ENCODE results near the gene LTBP4.
"Not testable (repeated sequence)": the region's sequence is repeated elsewhere in the genome, so short reads cannot be mapped to it uniquely, and the experiment has no call there.

The LTBP4 gene

GRCh38 chr19:40622773-40623075 is 21.6 kb downstream of the LTBP4 start:
- Histone ChIP-seq H3K36me3 (ENCODE audit: control insufficient read depth, low read length) (no peaks in the 10 kb centered on the region), H3K9me3 (ENCODE audit: control insufficient read depth, insufficient read depth, low read length) (no peaks in the 10 kb centered on the region), H3F3A (ENCODE audit: control insufficient read depth, insufficient read depth) (peaks cover 3% of the 10 kb centered on the region; the same call in 1 of the 2 replicates), H3K9me2 (replicated peaks; ENCODE audit: control insufficient read depth, low read length) (no peaks in the 10 kb centered on the region), H3K27me3 (ENCODE audit: control insufficient read depth, low read length) (no peaks in the 10 kb centered on the region), H3K4me3 (ENCODE audit: low read length) (no peak overlapping the region), H3K27ac (ENCODE audit: low read depth, low read length) (no peak overlapping the region), H3K4me1 (ENCODE audit: control insufficient read depth, low read length) (no peaks in the 10 kb centered on the region), H3K79me2 (ENCODE audit: control insufficient read depth, low read length) (no peaks in the 10 kb centered on the region), H4K20me1 (ENCODE audit: control insufficient read depth, insufficient read depth, low read depth, low read length) (no peaks in the 10 kb centered on the region), H3K4me2 (ENCODE audit: low read length) (no peak overlapping the region)
- TF ChIP-seq EZH2phosphoT487 (IDR thresholded peaks at IDR 0.05; ENCODE audit: borderline replicate concordance, low read length) = no peak
- TF ChIP-seq, protein P1, sequence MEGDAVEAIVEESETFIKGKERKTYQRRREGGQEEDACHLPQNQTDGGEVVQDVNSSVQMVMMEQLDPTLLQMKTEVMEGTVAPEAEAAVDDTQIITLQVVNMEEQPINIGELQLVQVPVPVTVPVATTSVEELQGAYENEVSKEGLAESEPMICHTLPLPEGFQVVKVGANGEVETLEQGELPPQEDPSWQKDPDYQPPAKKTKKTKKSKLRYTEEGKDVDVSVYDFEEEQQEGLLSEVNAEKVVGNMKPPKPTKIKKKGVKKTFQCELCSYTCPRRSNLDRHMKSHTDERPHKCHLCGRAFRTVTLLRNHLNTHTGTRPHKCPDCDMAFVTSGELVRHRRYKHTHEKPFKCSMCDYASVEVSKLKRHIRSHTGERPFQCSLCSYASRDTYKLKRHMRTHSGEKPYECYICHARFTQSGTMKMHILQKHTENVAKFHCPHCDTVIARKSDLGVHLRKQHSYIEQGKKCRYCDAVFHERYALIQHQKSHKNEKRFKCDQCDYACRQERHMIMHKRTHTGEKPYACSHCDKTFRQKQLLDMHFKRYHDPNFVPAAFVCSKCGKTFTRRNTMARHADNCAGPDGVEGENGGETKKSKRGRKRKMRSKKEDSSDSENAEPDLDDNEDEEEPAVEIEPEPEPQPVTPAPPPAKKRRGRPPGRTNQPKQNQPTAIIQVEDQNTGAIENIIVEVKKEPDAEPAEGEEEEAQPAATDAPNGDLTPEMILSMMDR (IDR thresholded peaks at IDR 0.05; ENCODE audit: low read depth, low read length, poor library complexity, severe bottlenecking) = no peak

DNA sequence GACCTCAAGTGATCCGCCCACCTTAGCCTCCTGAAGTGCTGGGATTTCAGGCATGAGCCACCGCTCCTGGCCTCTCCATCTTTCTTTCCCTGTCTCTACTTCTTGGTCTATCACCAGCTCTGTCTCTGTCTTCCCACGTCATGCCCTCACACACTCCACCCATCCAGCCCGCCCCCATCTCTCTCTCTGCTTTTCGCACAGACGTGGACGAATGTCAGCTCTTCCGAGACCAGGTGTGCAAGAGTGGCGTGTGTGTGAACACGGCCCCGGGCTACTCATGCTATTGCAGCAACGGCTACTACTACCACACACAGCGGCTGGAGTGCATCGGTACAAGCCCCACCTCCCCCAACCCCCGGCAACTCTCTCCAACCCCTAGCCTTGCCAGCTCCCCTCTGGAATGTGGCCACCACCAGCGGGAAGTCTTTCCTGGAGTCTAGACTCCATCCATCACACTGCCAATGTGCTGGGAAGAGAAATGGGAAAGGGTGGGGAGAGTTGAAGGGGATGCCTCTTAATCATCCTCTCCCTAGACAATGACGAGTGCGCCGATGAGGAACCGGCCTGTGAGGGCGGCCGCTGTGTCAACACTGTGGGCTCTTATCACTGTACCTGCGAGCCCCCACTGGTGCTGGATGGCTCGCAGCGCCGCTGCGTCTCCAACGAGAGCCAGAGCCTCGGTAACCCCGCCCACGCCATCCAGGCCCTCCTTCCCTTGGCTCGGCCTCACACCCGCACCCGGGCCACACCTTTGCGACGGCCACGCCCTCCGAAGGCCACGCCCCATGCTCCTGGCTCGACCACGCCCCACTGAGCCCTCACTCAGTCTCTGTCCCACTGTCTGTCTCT is 22.5 kb downstream of the LTBP4 start:
- H3K36me3 ChIP-seq (ENCODE audit: control insufficient read depth, low read length) = no peaks in the 10 kb centered on the region
- no peaks in the 10 kb centered on the region for H3K79me2 ChIP-seq (ENCODE audit: control insufficient read depth, low read length)
- no peaks in the 10 kb centered on the region for H4K20me1 ChIP-seq (ENCODE audit: control insufficient read depth, insufficient read depth, low read depth, low read length)
- peaks cover 3% of the 10 kb centered on the region; the same call in 1 of the 2 replicates for H3F3A ChIP-seq (ENCODE audit: control insufficient read depth, insufficient read depth)
- no peak for TF ChIP-seq EZH2phosphoT487 (IDR thresholded peaks at IDR 0.05; ENCODE audit: borderline replicate concordance, low read length)
- TF ChIP-seq, protein P1 (IDR thresholded peaks at IDR 0.05; ENCODE audit: low read depth, low read length, poor library complexity, severe bottlenecking) = no peak
- H3K27ac ChIP-seq (ENCODE audit: low read depth, low read length) = no peak overlapping the region
- H3K27me3 ChIP-seq (ENCODE audit: control insufficient read depth, low read length) = no peaks in the 10 kb centered on the region
- H3K9me3 ChIP-seq (ENCODE audit: control insufficient read depth, insufficient read depth, low read length) = no peaks in the 10 kb centered on the region
- no peaks in the 10 kb centered on the region for H3K4me1 ChIP-seq (ENCODE audit: control insufficient read depth, low read length)
- no peak overlapping the region for H3K4me2 ChIP-seq (ENCODE audit: low read length)
- no peak overlapping the region for H3K4me3 ChIP-seq (ENCODE audit: low read length)
- no peaks in the 10 kb centered on the region for H3K9me2 ChIP-seq (replicated peaks; ENCODE audit: control insufficient read depth, low read length)

DNA sequence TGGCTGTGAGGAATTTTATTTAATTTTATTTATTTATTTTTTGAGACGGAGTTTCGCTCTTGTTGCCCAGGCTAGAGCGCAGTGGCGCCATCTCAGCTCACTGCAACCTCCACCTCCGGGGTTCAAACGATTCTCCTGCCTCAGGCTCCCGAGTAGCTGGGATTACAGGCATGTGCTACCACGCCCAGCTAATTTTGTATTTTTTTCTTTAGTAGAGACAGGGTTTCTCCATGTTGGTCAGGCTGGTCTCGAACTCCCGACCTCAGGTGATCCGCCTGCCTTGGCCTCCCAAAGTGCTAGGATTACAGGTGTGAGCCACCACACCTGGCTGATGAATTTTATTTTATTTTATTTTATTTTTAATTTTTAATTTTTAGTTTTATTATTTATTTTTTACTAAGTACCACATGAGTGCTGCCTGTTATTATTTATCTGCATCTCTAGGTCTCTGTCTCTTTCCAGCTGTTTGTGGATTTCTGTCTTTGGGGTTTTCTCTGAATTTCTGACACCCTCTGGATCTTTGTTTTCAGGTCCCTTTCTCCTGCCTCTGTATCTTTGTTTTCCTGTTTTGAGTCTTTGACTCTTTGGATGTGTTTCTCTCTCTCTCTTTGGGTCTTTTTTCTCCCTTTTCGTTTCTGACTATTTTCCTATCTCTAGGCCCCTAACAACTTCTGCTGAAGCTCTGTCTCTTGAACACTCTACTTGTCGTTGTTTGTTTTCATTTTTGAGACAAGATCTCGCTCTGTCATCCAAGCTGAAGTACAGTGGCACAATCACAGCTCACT is 23.4 kb downstream of the LTBP4 start:
- H4K20me1 ChIP-seq (ENCODE audit: control insufficient read depth, insufficient read depth, low read depth, low read length); H3K4me1 ChIP-seq (ENCODE audit: control insufficient read depth, low read length); H3K9me3 ChIP-seq (ENCODE audit: control insufficient read depth, insufficient read depth, low read length); H3K27me3 ChIP-seq (ENCODE audit: control insufficient read depth, low read length); H3K36me3 ChIP-seq (ENCODE audit: control insufficient read depth, low read length); H3K27ac ChIP-seq (ENCODE audit: low read depth, low read length); H3K9me2 ChIP-seq (replicated peaks; ENCODE audit: control insufficient read depth, low read length); H3K79me2 ChIP-seq (ENCODE audit: control insufficient read depth, low read length); H3K4me3 ChIP-seq (ENCODE audit: low read length); H3F3A ChIP-seq (ENCODE audit: control insufficient read depth, insufficient read depth); H3K4me2 ChIP-seq (ENCODE audit: low read length): not testable (repeated sequence)
